ENCODE data around the gene RFNG.

Gene RFNG

GRCh38 chr17:82076785-82077591 is 25.4 kb upstream of the RFNG start:
- no peak for DNase-seq

DNA sequence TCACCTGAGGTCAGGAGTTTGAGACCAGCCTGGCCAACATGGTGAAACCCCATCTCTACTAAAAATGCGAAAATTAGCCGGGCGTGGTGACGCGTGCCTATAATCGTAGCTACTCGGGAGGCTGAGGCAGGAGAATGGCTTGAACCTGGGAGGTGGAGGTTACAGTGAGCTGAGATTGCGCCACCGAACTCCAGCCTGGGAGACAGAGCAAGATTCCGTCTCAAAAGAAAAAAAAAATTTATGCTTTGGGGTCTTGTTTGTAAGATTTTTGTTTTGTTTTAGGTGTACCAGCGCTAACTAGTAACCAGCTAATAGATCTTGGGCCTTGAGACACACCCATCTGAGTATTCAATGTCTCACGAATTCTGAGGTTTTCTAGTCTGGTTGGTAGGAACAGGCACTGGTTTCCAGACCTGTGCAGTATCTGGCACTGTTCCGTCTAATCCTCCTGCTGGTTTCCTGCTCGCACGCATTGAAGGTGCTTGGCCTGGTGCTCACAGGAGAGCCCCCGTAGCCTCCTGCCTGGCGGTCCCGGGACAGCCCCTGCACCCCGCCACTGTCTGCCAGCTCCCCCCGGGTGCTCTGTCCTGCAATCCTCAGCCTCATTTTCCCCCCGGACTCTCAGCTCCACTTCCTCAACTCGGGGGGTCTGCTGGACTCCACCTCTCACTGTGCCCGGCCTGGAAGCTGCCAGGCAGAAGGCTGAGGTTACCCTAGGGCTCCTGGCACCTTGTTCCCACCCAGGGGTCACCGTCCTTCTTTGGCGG is 24.6 kb upstream of the RFNG start:
- DNase-seq: no peak

GRCh38 chr17:82073446-82073845 is 21.8 kb upstream of the RFNG start:
- DNase-seq: no peak

DNA sequence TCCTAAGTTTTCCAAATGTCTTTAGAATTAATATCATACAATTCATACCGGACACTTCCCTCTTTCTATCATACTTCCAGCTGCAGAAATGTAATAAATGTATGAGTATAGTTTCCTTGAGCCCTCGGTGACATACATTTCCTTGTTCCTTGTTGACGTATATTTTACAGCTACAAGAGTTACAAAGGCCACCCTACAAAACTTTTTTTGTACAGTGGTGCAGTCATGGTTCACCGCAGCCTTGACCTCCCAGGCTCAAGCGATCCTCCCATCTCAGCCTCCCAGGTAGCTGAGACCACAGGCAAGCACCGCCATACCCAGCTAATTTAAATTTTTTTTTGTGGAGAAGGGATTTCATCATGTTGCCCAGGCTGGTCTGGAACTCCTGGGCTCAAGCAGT is 21.2 kb upstream of the RFNG start:
- DNase-seq: no peak

- no peak for DNase-seq
These were observed 19.0 kb upstream of the RFNG start for GRCh38 chr17:82070611-82071010.

DNA sequence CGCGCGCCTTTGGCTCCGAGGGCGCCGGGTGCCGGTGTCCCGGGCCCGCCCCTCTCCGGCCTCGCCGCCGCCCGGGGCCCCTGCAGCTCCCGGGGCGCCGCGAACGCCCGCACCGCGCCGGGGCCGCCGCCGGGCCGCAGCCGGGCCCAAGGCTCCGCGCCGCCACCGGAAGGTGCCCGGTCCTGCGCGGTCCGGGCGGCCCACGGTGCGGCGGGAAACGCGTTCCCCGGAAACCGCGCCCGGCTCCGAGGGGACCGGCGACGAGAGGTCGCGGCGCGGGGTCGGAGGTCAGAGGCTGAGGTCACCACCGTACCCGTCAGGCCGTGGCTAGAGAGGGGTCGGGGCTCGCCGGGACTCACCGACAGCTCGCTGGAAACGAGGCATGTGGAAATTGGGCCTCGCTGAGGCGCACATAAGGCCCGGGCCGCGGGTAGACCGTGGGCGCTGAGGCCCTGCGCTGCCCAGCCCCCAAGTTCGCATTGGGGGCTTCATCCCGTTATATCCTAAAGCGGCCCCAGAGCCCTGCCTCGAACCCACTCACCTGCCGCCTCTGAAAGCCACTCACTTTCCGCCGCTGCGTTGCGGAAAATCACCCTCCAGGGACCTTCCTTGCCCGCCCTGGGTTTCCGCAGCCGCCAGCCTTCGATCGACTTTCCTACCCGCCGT is 14.2 kb upstream of the RFNG start, which contains the start of gene DUS1L:
TSS of gene DUS1L (minus strand) at position 167 of the 666 bp plus-strand sequence. CDS start 745 bp downstream, outside the sequence.
- DNase-seq: peak; percentile 60

DNA sequence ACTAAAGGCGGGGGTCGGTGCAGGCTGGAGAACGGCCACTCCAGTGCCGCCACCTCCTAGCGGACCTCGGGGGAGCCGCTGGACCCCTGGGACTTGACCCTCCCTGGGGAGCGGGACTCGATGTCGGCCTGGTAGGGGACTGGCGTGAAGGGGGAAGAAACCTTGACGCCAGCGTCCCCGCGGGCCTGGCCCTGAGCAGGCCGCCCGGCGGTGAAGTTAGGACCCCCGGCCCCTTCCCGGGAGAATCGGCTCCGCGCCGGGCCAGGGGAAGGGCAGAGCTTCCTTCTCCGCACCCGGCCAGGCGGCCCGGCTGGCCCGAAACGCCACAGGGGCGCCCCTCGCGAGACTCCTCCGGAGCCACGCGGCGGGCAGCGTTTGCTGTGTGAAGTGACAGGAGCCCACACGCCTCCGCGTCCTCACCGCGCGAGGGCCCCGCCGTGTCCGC is 13.6 kb upstream of the RFNG start:
- DNase-seq: no peak

GRCh38 chr17:82064433-82065192 is 13.0 kb upstream of the RFNG start:
- DNase-seq: peak; percentile 11

DNA sequence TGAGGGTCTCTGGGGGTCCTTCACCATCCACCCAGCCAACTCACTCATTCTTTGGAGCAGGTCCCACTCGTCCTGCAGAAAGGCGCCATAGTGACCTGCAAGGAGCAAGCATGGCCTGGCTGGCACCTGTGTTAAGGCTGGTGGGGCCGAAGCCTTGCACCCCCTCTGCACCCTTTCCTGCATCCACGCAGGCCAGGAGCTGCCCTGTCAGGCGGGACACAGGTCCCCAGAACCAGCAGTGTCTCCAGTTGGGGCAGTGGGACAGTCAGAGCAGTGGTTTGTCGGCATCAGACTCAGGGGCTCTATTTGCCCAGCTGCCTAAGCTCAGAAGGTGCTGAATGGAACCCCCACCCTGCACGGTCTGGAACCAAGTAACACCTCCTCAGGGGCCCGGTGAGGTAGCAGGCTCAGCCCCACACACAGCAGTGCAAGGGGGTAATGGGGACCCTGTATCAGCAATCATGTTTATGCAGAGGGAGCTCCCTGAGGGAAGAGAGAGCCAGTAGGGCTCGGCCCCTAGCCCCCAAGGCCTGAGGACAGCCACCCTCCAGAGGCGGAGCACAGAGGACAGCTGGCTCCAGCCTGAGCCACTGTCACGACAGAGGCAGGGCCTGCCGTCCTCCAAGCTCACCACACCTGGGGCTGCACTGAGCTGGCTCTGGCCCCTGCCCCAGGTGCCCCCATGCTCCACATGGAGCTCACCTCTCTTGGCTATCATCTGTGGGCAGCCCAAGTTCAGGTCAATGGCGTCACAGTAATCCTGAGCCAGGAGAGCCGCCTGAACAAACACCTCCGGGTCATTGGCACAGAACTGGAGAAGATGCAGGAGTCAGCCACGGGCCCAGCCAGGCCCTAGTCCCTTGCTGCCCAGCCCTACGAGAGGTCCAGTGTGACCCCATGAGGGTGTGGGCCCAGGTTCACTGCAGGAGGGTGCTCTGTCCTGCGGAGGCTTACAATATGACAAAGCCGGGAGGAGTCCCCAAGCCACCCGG is 12.1 kb upstream of the RFNG start:
- DNase-seq: no peak

DNA sequence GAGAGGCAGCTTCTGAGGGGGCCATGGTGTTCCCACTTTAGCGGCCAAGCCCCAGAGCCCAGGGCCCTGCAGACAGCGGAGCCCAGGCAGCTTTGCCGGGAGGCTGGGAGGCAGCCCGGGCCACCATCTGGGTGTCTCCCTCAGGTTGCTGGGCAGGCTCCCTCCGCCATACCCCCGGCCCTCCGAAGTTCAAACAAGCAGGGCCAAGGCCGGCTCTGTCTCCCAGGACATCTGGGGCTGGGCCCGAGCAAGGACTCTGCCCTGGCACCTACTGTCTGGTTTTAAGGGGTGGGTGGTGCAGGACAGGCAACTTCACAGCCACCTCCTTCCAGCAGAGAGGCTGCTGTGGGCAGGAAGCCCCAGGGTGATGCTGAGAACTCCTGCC is 11.4 kb upstream of the RFNG start:
- DNase-seq: no peak

GRCh38 chr17:82062076-82062983 is 10.7 kb upstream of the RFNG start:
- DNase-seq: no peak

DNA sequence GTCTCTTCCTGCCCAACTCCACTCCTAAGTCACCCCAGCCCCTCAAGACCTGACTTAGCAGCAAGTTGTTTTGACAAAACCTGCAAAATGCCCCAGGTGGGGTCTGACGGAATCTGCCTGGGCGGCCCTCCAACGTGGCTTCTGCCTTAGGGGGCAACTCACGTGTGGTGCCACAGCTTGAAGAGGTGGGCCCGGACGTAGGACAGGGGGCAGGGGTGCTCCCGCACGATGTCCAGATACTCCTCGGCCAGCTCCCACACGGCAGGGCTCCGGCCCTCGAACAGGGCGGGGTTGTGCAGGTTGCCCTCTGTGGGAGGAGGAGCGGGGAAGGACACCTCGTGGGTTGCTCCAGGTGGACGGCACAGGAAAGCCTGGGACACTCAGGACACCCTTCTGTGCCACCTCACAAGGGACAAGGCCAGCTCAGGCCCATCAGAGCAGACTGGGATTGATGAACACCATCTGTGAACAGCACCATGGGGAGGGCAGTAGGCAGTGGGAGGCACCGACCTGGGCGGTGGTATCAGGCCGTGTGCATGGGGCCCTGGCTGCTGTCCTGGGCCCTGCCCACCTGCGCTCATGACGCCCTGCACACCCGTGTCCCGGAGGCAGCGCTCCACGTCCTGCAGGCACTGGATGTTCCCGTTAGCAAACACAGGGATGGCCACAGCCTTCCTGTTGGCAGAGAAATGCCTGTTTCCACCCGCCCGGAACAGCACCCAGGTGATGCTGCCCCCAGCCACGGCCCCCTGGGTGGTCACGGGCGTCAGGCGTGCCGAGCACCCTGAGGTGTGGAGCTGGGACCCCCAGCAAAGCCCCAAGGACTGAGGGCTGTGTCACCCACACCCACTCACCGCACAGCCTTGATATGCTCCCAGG is 9.7 kb upstream of the RFNG start:
- no peak for DNase-seq

DNA sequence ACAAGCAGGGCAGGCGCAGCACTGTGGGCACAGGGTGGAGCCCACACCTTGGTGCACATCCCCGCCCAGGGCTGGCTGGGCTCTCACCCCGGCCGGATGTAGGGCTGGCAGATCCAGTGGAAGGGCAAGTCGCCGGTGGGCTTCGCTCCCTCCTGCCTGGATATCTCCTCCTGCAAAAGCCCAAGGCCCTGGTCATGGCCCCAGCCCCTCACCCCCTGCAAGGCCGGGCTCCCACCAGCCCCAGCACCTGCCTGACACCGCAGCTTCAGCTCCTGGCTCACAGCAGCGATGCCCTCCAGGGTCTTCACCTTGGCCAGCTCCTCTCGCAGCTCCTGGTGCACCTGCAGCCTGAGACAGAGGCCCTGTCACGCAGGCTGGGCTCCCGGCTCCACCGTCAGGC is 9.0 kb upstream of the RFNG start:
- no peak for DNase-seq

- DNase-seq: no peak
These were observed 8.4 kb upstream of the RFNG start for GRCh38 chr17:82060001-82060380.

GRCh38 chr17:82059272-82060000 is 7.8 kb upstream of the RFNG start:
- no peak for DNase-seq

- DNase-seq: no peak
These were observed 7.2 kb upstream of the RFNG start for GRCh38 chr17:82058855-82059249.

DNA sequence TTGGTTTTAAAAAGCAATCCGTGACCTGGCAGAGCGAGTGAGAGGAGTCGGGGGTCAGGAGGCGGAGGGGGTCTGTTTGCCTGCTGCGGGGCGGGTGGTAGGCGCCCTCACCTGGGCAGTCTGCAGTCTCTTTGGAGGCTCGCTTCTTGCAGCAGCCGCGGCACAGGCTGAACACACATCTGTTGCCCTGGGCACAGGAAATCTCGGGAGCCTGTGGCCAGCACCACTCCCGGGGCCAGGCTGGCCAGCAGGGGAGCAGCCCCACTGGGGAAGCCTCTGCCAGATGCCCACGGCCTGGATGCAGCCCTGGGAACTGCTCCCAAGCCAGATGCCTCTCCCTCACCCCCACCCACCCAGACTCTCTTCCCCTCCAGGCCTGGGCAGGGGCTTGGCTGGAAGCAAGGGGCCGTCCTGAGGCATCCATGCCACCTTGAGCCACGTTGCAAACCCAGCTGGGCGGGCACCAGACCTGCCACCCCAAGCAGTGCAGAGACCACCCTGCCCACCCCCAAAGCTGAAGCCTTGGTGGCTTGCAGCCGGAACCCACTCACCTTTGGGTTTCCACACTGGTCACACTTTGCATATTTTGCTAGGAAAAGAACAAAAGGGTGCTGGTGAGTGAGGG is 6.7 kb upstream of the RFNG start:
- no peak for DNase-seq
